Coronary artery (tissue), 2 donors: ENCODE measurements around the gene ADCY2.

ENCODE experiments used
- DNase-seq: peaks from one replicate; pipeline ENCODE4 v3.0.0-alpha.2; 2017; ENCODE audit warnings: low spot score
- H3K27ac ChIP-seq, 2 donors: fragments of 200-600 bp; sonication (generic); one replicate each; pipeline ENCODE4 v1.5.1; 2016 to 2019
- H3K4me3 ChIP-seq: fragments of 200-600 bp; sonication (generic); 2 replicates; pipeline ENCODE4 v1.5.1; 2016; ENCODE audit warnings: mild to moderate bottlenecking, moderate library complexity
- TF ChIP-seq, protein P1 (sequence below): fragments of 200-600 bp; sonication (generic); IDR thresholded peaks from one replicate; pipeline ENCODE4 v1.5.1; 2019; ENCODE audit warnings: antibody characterized with exemption

The ADCY2 gene

GRCh38 chr5:7473668-7474215 is 77.8 kb downstream of the ADCY2 start:
- TF ChIP-seq, protein P1, sequence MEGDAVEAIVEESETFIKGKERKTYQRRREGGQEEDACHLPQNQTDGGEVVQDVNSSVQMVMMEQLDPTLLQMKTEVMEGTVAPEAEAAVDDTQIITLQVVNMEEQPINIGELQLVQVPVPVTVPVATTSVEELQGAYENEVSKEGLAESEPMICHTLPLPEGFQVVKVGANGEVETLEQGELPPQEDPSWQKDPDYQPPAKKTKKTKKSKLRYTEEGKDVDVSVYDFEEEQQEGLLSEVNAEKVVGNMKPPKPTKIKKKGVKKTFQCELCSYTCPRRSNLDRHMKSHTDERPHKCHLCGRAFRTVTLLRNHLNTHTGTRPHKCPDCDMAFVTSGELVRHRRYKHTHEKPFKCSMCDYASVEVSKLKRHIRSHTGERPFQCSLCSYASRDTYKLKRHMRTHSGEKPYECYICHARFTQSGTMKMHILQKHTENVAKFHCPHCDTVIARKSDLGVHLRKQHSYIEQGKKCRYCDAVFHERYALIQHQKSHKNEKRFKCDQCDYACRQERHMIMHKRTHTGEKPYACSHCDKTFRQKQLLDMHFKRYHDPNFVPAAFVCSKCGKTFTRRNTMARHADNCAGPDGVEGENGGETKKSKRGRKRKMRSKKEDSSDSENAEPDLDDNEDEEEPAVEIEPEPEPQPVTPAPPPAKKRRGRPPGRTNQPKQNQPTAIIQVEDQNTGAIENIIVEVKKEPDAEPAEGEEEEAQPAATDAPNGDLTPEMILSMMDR, result no peak
- Histone ChIP-seq H3K27ac (no peak overlapping the region), H3K4me3 (no peak overlapping the region)
- no peak for DNase-seq

DNA sequence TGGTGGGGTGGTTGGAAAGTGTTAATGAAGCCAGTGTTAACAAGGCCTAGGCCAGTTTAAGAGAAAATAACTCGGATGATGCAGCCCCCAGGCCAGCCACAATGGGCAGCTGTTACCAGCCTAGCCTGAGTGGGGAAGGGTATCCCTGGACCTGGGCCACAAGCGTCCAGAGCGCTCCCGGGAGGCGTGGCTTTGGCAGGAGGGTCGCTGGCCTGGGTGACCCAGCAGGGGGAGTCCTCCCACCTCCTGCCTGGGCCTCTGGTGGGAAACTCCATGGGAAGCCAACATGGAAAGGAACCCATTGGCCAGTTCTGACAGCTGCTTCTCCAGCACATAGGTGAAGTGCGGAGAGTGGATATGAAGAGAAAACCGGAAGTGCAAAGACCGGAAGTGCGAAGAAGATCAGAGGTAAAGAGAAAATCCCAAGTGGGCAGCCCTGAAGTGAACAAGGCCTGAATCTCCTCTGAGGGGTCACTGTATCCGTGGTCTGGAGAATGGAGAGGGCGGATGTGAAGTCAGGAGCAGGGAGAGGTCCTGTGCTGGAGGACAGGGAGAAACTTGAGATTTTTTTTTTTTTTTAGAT is 79.0 kb downstream of the ADCY2 start:
- Histone ChIP-seq H3K4me3 (no peak overlapping the region), H3K27ac (no peak overlapping the region)
- DNase-seq, result no peak
- TF ChIP-seq, protein P1, result no peak

- no peak overlapping the region for H3K4me3 ChIP-seq
- H3K27ac ChIP-seq, result no peak overlapping the region
- no peak for DNase-seq
- TF ChIP-seq, protein P1, result no peak
Measured at GRCh38 chr5:7478459-7478858, 82.5 kb downstream of the ADCY2 start.

DNA sequence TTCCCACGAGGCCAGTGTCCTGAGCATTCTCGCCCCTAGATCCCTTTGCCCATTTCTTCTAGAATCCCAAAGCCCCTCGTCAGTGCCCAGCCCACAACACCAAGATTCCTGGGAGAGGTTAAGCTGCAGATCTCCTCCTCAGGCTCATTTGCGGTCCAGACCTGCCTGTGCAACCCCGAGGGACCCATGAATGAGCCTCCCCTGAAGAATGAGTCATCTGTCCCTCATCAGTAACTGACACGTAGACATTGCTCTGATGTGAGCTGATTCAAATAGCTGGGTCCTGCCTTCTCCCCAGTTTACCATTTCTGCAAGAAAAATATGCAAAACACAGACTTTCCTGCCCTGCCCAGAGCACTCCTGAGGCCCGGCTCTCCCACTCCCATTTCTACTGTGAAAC is 92.8 kb downstream of the ADCY2 start:
- Histone ChIP-seq H3K4me3 (no peak overlapping the region), H3K27ac (no peak overlapping the region)
- DNase-seq, result no peak
- TF ChIP-seq, protein P1, result no peak

DNA sequence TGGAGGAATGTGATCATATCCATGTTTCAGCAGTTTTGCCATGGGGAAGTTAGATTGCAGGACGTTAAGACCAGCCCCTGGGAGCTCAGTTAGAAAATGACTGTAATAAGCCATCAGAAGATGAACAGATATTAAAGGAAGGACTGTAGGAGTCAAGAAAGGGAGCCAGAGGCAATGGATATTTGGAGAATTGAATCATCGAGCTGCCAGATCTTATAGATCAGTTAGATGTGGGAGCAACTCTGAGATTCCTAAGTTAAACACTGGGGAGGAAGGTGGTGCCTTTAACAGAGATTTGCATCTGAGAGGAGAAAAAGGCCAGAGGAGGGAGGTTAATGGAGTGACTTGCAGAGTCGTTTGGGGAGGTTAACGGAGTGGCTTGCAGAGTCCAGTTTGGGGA is 96.4 kb downstream of the ADCY2 start:
- H3K27ac ChIP-seq, result no peak overlapping the region
- H3K4me3 ChIP-seq, result no peak overlapping the region
- TF ChIP-seq, protein P1, result no peak
- no peak for DNase-seq

DNA sequence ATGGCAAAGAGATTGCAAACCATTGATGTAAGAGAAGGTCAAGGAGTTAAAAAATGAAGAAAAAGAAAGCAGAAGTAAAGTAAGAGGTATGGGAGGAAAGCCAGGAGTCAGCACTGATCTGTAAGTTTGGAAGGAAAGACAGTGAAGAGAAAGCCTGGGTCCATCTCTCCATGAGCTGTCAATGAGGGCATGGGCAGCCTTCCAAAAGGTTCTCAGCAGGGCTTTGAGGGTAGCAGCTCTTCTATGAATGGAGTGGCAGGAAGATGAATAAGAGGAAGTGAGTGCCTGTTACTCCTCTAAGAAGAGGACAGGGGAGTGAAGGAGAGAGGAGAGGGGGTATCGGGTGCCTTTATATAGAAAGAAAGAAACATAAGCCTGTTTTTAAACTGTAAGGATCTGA is 97.1 kb downstream of the ADCY2 start:
- no peak for DNase-seq
- Histone ChIP-seq H3K27ac (no peak overlapping the region), H3K4me3 (no peak overlapping the region)
- TF ChIP-seq, protein P1, result no peak

DNA sequence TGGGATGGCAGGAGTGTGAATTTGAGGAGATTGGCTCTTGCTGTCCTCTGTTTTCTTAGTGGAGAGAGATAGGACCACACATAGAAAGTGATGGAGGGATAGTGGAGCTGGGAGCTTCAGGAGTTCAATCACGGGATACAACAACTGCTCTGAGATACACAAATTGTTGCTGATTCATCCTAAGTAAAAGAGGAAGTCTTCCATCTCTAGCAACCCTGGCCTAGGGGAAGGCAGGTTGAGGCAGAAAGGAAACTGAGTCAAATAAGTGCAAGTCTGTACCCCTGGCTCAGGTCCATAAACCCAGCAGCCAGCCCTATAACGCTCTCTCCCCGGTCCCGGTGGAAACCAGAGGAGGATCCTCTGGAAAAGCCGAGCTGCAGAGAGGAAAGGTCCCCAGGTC is 97.7 kb downstream of the ADCY2 start:
- Histone ChIP-seq H3K4me3 (no peak overlapping the region), H3K27ac (no peak overlapping the region)
- DNase-seq, result no peak
- TF ChIP-seq, protein P1, result no peak
